GM12878 (cell line): ENCODE measurements around the gene APEX1. TPM values are rescaled to one million over a fixed set of nuclear protein-coding genes. Genes with fewer than 3 reads are reported as not detected.

ENCODE experiments used
- ATAC-seq: fragments of 200-7000 bp; cut with Tn5 transposase; 3 replicates; pipeline ENCODE4 v1.9.1; 2020; ENCODE audit warnings: mild to moderate bottlenecking, moderate library complexity
- BruUV-seq: library from RNA; stranded (reverse); fragments of 400-500 nt; replicated peaks from 2 replicates; lab custom pipeline; 2021; lab: Mats Ljungman, UMichigan
- CTCF ChIA-PET: fragments of 300-600 bp; sonication (Branson Sonifier 250); formaldehyde crosslinking; extraction: SDS; loops from one replicate; lab custom pipeline; 2021; ENCODE audit warnings: inconsistent platforms; lab: Yijun Ruan, JAX
- POLR2A ChIA-PET: fragments of 350-600 bp; formaldehyde crosslinking; extraction: SDS; loops from one replicate; lab custom pipeline; 2021; ENCODE audit warnings: inconsistent platforms; lab: Charles Lee
- RAD21 ChIA-PET: fragments of 300-600 bp; sonication (Branson Sonifier 250); formaldehyde crosslinking; loops from one replicate; lab custom pipeline; 2023; ENCODE audit warnings: antibody characterized with exemption; ENCODE audit not compliant: unreplicated experiment; lab: Charles Lee
- SMC1A ChIA-PET: fragments of 300-600 bp; sonication (Branson Sonifier 250); formaldehyde crosslinking; loops from one replicate; lab custom pipeline; 2023; ENCODE audit not compliant: unreplicated experiment, uncharacterized antibody; lab: Charles Lee
- DNase-seq: peaks from one replicate; pipeline ENCODE4 v3.0.0-alpha.2; 2011; ENCODE audit warnings: low read depth, low spot score
- FAIRE-seq: peaks from 3 replicates; lab custom pipeline; 2011; peaks lifted over from hg19 to GRCh38; lab: Jason Lieb, UNC
- H2AFZ ChIP-seq: 2 replicates; pipeline ENCODE4 v1.6.0; 2011; ENCODE audit warnings: low read depth, low read length, control low read depth; ENCODE audit not compliant: control insufficient read depth
- H3K27ac ChIP-seq: 2 replicates; pipeline ENCODE4 v1.5.1; 2011; ENCODE audit warnings: control low read depth; ENCODE audit not compliant: control insufficient read depth, insufficient read depth
- H3K27me3 ChIP-seq, 2 experiments: replicated peaks in 1 of 2; 2 replicates each; pipeline versions ENCODE4 v1.6.0 to v1.6.1; 2011; ENCODE audit warnings: low read length in 1 of 2; ENCODE audit not compliant: control insufficient read depth in 2 of 2, insufficient read depth in 2 of 2
- H3K36me3 ChIP-seq, 2 experiments: 2 replicates each; pipeline ENCODE4 v1.5.1; 2011; ENCODE audit warnings: low read length in 1 of 2; ENCODE audit not compliant: control insufficient read depth in 2 of 2, insufficient read depth in 2 of 2
- H3K4me1 ChIP-seq: 2 replicates; pipeline ENCODE4 v1.6.1; 2011; ENCODE audit warnings: mild to moderate bottlenecking, low read length, moderate library complexity, mixed read lengths; ENCODE audit not compliant: control insufficient read depth, insufficient read depth
- H3K4me2 ChIP-seq: 2 replicates; pipeline ENCODE4 v1.6.0; 2011; ENCODE audit warnings: control low read depth; ENCODE audit not compliant: control insufficient read depth, insufficient read depth
- H3K4me3 ChIP-seq: fragments of 200-600 bp; sonication (generic); 2 replicates; pipeline ENCODE4 v1.5.1; 2016
- H3K79me2 ChIP-seq: 2 replicates; pipeline ENCODE4 v1.6.0; 2011; ENCODE audit warnings: low read length; ENCODE audit not compliant: control insufficient read depth, insufficient read depth
- H3K9ac ChIP-seq: 2 replicates; pipeline ENCODE4 v1.8.0; 2011; ENCODE audit warnings: low read length, control low read depth, mixed read lengths; ENCODE audit not compliant: control insufficient read depth, insufficient read depth
- H3K9me3 ChIP-seq: replicated peaks from 3 replicates; pipeline ENCODE4 v1.5.1; 2011; ENCODE audit warnings: mild to moderate bottlenecking, low read length; ENCODE audit not compliant: control insufficient read depth, insufficient read depth
- H4K20me1 ChIP-seq: 2 replicates; pipeline ENCODE4 v1.6.0; 2011; ENCODE audit not compliant: control insufficient read depth, insufficient read depth
- DPF2 ChIP-seq: fragments of 450-650 bp; IDR thresholded peaks from 2 replicates; pipeline ENCODE4 v1.6.1; 2017; ENCODE audit warnings: mild to moderate bottlenecking
- MEF2B ChIP-seq: fragments of 450-650 bp; IDR thresholded peaks from 2 replicates; pipeline ENCODE4 v1.6.1; 2018; ENCODE audit warnings: mild to moderate bottlenecking, moderate library complexity; ENCODE audit not compliant: partially characterized antibody, poor library complexity, severe bottlenecking
- NFIC ChIP-seq: IDR thresholded peaks from 2 replicates; pipeline ENCODE4 v1.6.1; 2012; ENCODE audit warnings: low read depth, mild to moderate bottlenecking, inconsistent platforms, low read length, moderate library complexity
- PAX5 ChIP-seq: IDR thresholded peaks from 2 replicates; pipeline ENCODE4 v1.6.1; 2011; ENCODE audit warnings: low read depth, low read length, borderline replicate concordance
- RBBP5 ChIP-seq: fragments of 200-600 bp; sonication (generic); conservative IDR thresholded peaks from 2 replicates; pipeline ENCODE4 v1.6.1; 2016
- WGBS: methylation state at CpG from one replicate; pipeline ENCODE4 v1.1.6; 2016; ENCODE audit warnings: low lambda C conversion rate; ENCODE audit not compliant: insufficient replicate concordance, insufficient coverage; ENCODE audit errors: missing lambda C conversion rate; 5-methylcytosine and 5-hydroxymethylcytosine counted together
- in situ Hi-C: fragments of 300-500 bp; cut with MboI; formaldehyde crosslinking; loops from 9 replicates; pipeline ENCODE4 v1.14.3; 2018; ENCODE audit warnings: mixed read lengths
- intact Hi-C: fragments of 100-400 bp; cut with micrococcal nuclease; formaldehyde crosslinking; loops from one replicate; pipeline ENCODE4 v1.14.2; 2022; ENCODE audit not compliant: unreplicated experiment
- polyA plus RNA-seq, 11 experiments: library from polyadenylated mRNA; depleted of rRNA in 4 of 11; unstranded in 6 of 11; stranded (reverse) in 5 of 11; fragments of >200 nt; fragmentation: Nextera tagmentation in 4 of 11; fragmentation: Illumina TruSeq in 1 of 11; extraction: Ambion mirVana in 4 of 11; extraction: Trizol in 1 of 11; gene quantifications; 1 replicate in 1 of 11; 2 replicates in 10 of 11; pipeline versions ENCODE4 v1.2.1 to v1.2.3, GENCODE V29; 2011 to 2016; ENCODE audit warnings: inconsistent platforms in 2 of 11, missing spikeins in 2 of 11, low read depth in 1 of 11
- total RNA-seq, 4 experiments: library from RNA; depleted of rRNA in 3 of 4; stranded (reverse); fragments of >200 nt in 3 of 4; fragmentation: Illumina TruSeq in 1 of 4; extraction: Trizol in 1 of 4; gene quantifications; 2 replicates each; pipeline versions ENCODE4 v1.2.1 to v1.2.3, GENCODE V29; 2013 to 2021
- TF ChIP-seq, protein P1 (sequence below): fragments of 450-650 bp; IDR thresholded peaks from 2 replicates; pipeline ENCODE4 v1.6.1; 2016; ENCODE audit warnings: mild to moderate bottlenecking
- TF ChIP-seq, protein P2 (sequence below): IDR thresholded peaks from 2 replicates; pipeline ENCODE4 v1.6.1; 2012; ENCODE audit warnings: low read length, inconsistent platforms

APEX1 gene
- total and polyA plus RNA-seq, 10 of the 15 experiments (the other 5 are each of a cell fraction or from before 2014, with no cell fraction given), result 115 to 407 (median 300) TPM

DNA sequence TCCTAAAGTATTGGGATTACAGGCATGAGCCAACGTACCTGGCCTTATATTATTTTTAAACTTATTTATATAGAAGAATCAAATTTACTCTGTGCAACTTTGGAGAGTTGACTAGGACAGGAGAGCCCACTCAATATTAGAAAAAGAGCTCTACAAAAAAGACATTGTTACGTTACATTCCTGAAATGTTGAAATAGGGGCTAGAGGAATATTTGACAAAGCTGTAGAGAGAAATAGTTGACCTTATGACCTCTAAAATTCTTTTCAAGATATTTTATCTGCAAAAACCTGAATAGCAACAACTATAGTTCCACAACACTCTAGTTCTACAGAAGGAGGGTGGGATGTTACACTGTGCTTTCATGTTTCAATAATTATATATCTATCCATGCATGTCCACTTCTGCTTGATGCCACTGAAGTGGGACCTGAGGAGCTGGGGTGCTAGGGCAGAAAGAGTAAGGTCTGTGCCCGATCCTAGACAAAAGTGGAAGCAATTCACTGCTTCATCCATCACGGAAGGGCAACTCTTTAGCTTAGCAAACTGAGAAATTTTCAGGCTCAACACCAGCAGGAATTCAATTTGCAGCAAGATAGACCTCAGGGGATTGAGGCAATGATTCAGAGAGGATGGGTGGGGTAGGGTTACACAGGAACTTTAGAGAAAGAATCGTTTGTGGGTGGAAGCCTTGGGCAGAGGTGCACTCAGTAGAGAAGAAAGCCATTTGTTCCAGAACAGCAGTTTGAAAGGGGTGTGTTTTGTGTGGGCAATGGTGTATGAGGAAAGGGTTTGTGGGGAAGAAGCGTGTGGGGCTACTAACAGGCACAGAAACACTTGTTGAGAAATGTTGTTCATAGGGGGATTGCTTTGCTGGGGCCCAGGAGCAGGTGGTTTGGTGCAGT lies 34.3 kb downstream of the APEX1 start:
- POLR2A ChIA-PET, result interaction anchor here (0.7 to 5.6 kb wide), 6 partner anchors 19 to 160 kb away, joined by 3 to 28 read pairs (median 4); partner anchors contain the start of genes APEX1, OSGEP, PIP4P1 and PNP
- no TSS peak for BruUV-seq
- in situ Hi-C loops, result no loop called here
- Histone ChIP-seq H3K4me2 (peak overlapping the region; percentile 68), H2AFZ (no peak overlapping the region; the same call in 1 of the 2 replicates), H3K27me3 (no peaks in the 10 kb centered on the region), H3K9me3 (no peaks in the 10 kb centered on the region), H3K79me2 (no peaks in the 10 kb centered on the region), H3K36me3 (no peaks in the 10 kb centered on the region), H3K4me3 (peak overlapping the region; percentile 41), H3K9ac (no peak overlapping the region), H4K20me1 (no peaks in the 10 kb centered on the region), H3K27ac (peak overlapping the region; percentile 1; the same call in 1 of the 2 replicates), H3K4me1 (peaks cover 35% of the 10 kb centered on the region)
- DNase-seq (peak; percentile 72), FAIRE-seq (no peak), ATAC-seq (peak; percentile 36)
- RAD21 ChIA-PET, result interaction anchor here (0.9 to 4.3 kb wide), 9 partner anchors 20 to 194 kb away, joined by 3 to 21 read pairs (median 5); partner anchors contain the start of genes PIP4P1, PNP and RNASE4
- SMC1A ChIA-PET, result interaction anchor here (0.9 to 8.1 kb wide), 15 partner anchors 10 to 162 kb away, joined by 3 to 49 read pairs (median 5); partner anchors contain the start of genes APEX1, OSGEP, PIP4P1 and PNP
- 32% methylated on average over 6 of the region's 6 CpGs for WGBS
- TF ChIP-seq RBBP5 (no peak), PAX5 (peak; percentile 53; the same call in 1 of the 2 replicates), DPF2 (no peak), MEF2B (peak; percentile 13), NFIC (peak; percentile 75)
- TF ChIP-seq, protein P1, sequence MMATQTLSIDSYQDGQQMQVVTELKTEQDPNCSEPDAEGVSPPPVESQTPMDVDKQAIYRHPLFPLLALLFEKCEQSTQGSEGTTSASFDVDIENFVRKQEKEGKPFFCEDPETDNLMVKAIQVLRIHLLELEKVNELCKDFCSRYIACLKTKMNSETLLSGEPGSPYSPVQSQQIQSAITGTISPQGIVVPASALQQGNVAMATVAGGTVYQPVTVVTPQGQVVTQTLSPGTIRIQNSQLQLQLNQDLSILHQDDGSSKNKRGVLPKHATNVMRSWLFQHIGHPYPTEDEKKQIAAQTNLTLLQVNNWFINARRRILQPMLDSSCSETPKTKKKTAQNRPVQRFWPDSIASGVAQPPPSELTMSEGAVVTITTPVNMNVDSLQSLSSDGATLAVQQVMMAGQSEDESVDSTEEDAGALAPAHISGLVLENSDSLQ, result peak; percentile 31; the same call in 1 of the 2 replicates
- TF ChIP-seq, protein P2, sequence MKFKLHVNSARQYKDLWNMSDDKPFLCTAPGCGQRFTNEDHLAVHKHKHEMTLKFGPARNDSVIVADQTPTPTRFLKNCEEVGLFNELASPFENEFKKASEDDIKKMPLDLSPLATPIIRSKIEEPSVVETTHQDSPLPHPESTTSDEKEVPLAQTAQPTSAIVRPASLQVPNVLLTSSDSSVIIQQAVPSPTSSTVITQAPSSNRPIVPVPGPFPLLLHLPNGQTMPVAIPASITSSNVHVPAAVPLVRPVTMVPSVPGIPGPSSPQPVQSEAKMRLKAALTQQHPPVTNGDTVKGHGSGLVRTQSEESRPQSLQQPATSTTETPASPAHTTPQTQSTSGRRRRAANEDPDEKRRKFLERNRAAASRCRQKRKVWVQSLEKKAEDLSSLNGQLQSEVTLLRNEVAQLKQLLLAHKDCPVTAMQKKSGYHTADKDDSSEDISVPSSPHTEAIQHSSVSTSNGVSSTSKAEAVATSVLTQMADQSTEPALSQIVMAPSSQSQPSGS, result peak; percentile 55; the same call in 1 of the 2 replicates
- CTCF ChIA-PET, result interaction anchor here (1.0 to 6.9 kb wide), 12 partner anchors 9 to 201 kb away, joined by 3 to 42 read pairs (median 7); partner anchors contain the start of genes PIP4P1, PNP and TEP1
- intact Hi-C loops, result no loop called here
